CD4-positive, alpha-beta T cell (primary cell): ENCODE results near the gene MAP4K2. TPM values are rescaled to one million over a fixed set of nuclear protein-coding genes. Genes with fewer than 3 reads are reported as not detected.

ENCODE experiments used
- ATAC-seq: fragments of 200-7000 bp; cut with Tn5 transposase; one replicate; pipeline ENCODE4 v1.10.0; 2022; ENCODE audit warnings: mild to moderate bottlenecking; ENCODE audit not compliant: poor library complexity
- CTCF ChIA-PET: fragments of 350-600 bp; sonication (Branson Sonifier 250); formaldehyde crosslinking; loops from one replicate; lab custom pipeline; 2021; ENCODE audit warnings: antibody characterized with exemption, inconsistent platforms; lab: Charles Lee
- POLR2A ChIA-PET: fragments of 350-600 bp; sonication (Branson Sonifier 250); formaldehyde crosslinking; loops from one replicate; lab custom pipeline; 2021; ENCODE audit warnings: antibody characterized with exemption, inconsistent platforms; lab: Charles Lee
- DNase-seq, 14 experiments: peaks; one replicate each; pipeline ENCODE4 v3.0.0-alpha.2; 2013 to 2020; ENCODE audit warnings: mixed read lengths in 2 of 14
- H3K27ac ChIP-seq, 2 donors: one replicate each; pipeline versions ENCODE4 v1.5.1 to v1.7.0; 2013; ENCODE audit warnings: low read length in 2 of 2, low read depth in 1 of 2, mild to moderate bottlenecking in 1 of 2
- H3K27me3 ChIP-seq, 2 experiments: 1 replicate in 1 of 2; 2 replicates in 1 of 2; pipeline versions ENCODE4 v1.6.1 to v1.7.0; 2013; ENCODE audit warnings: low read length in 2 of 2, control low read depth in 1 of 2, mild to moderate bottlenecking in 1 of 2, moderate library complexity in 1 of 2; ENCODE audit not compliant: insufficient read depth in 2 of 2, control insufficient read depth in 1 of 2
- H3K36me3 ChIP-seq: one replicate; pipeline ENCODE4 v1.6.1; 2013; ENCODE audit warnings: low read length, control low read depth; ENCODE audit not compliant: insufficient read depth
- H3K4me1 ChIP-seq: one replicate; pipeline ENCODE4 v1.6.1; 2013; ENCODE audit warnings: low read length, control low read depth; ENCODE audit not compliant: insufficient read depth
- H3K4me3 ChIP-seq: one replicate; pipeline ENCODE4 v1.5.1; 2013; ENCODE audit warnings: mild to moderate bottlenecking, low read length, moderate library complexity
- H3K9me3 ChIP-seq, 2 experiments: 1 replicate in 1 of 2; 2 replicates in 1 of 2; pipeline versions ENCODE4 v1.6.1 to v1.7.0; 2013; ENCODE audit warnings: low read length in 2 of 2, mild to moderate bottlenecking in 2 of 2, control low read depth in 1 of 2, moderate library complexity in 1 of 2; ENCODE audit not compliant: control insufficient read depth in 1 of 2, insufficient read depth in 1 of 2
- H3K27ac Mint-ChIP-seq: one replicate; pipeline ENCODE4 v1.8.0; 2020; ENCODE audit warnings: mixed read lengths
- H3K27me3 Mint-ChIP-seq: one replicate; pipeline ENCODE4 v1.8.0; 2021; ENCODE audit warnings: mixed read lengths
- H3K36me3 Mint-ChIP-seq: one replicate; pipeline ENCODE4 v1.8.0; 2021; ENCODE audit warnings: low read depth, mixed read lengths
- H3K4me1 Mint-ChIP-seq: one replicate; pipeline ENCODE4 v1.8.0; 2021; ENCODE audit warnings: low read depth, mixed read lengths
- H3K4me3 Mint-ChIP-seq: one replicate; pipeline ENCODE4 v1.8.0; 2020; ENCODE audit warnings: mild to moderate bottlenecking, mixed read lengths
- H3K9me3 Mint-ChIP-seq: one replicate; pipeline ENCODE4 v1.8.0; 2020; ENCODE audit warnings: mixed read lengths
- intact Hi-C, 2 experiments: fragments of 100-400 bp; cut with DNase I in 1 of 2; cut with micrococcal nuclease in 1 of 2; formaldehyde crosslinking; loops; one replicate each; pipeline versions ENCODE4 v1.15.1 to v1.9.0; 2023 to 2025; cut with DNase I, micrococcal nuclease
- total RNA-seq, 174 experiments: library from RNA in 2 of 174; stranded (reverse) in 2 of 174; gene quantifications; one replicate each; pipeline ENCODE4 v1.2.3 and lab custom pipeline; 2021 to 2026
- TF ChIP-seq, protein P1 (sequence below): fragments of 200-600 bp; IDR thresholded peaks from one replicate; pipeline ENCODE4 v1.8.0; 2022; ENCODE audit warnings: antibody characterized with exemption, mild to moderate bottlenecking

The MAP4K2 gene
- total RNA-seq, 2 experiments from 2014 or later, result 71.9 to 74.1 TPM

DNA sequence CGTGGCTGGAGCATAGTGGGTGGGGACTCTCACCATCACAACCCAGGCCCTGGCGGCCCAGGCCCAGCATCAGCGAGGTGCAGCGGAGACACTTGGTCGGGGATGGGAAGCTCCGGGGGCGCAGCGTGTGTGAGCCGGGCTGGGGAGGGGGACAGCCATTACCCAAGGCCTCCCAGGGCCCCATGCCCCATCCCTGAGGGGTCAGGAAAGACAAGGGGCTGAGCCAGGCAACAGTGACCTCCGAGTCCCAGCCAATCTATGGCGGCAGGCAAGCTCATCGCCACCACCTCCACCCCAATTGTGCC, 30.1 kb upstream of the MAP4K2 start:
- Histone ChIP-seq H3K9me3 (no peaks in the 10 kb centered on the region), H3K36me3 (peaks cover 18% of the 10 kb centered on the region), H3K4me3 (no peak overlapping the region), H3K4me1 (peaks cover 3% of the 10 kb centered on the region), H3K27ac (no peak overlapping the region), H3K27me3 (no peaks in the 10 kb centered on the region)
- Mint-ChIP-seq H3K4me3 (no peak overlapping the region), H3K9me3 (no peaks in the 10 kb centered on the region), H3K27me3 (no peaks in the 10 kb centered on the region), H3K27ac (no peak overlapping the region), H3K36me3 (peaks cover 8% of the 10 kb centered on the region), H3K4me1 (no peaks in the 10 kb centered on the region)
- DNase-seq (no peak), ATAC-seq (no peak)
- CTCF ChIA-PET, result no interaction called here
- intact Hi-C loops, result no loop called here
- TF ChIP-seq, protein P1, sequence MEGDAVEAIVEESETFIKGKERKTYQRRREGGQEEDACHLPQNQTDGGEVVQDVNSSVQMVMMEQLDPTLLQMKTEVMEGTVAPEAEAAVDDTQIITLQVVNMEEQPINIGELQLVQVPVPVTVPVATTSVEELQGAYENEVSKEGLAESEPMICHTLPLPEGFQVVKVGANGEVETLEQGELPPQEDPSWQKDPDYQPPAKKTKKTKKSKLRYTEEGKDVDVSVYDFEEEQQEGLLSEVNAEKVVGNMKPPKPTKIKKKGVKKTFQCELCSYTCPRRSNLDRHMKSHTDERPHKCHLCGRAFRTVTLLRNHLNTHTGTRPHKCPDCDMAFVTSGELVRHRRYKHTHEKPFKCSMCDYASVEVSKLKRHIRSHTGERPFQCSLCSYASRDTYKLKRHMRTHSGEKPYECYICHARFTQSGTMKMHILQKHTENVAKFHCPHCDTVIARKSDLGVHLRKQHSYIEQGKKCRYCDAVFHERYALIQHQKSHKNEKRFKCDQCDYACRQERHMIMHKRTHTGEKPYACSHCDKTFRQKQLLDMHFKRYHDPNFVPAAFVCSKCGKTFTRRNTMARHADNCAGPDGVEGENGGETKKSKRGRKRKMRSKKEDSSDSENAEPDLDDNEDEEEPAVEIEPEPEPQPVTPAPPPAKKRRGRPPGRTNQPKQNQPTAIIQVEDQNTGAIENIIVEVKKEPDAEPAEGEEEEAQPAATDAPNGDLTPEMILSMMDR, result no peak
- POLR2A ChIA-PET, result no interaction called here

DNA sequence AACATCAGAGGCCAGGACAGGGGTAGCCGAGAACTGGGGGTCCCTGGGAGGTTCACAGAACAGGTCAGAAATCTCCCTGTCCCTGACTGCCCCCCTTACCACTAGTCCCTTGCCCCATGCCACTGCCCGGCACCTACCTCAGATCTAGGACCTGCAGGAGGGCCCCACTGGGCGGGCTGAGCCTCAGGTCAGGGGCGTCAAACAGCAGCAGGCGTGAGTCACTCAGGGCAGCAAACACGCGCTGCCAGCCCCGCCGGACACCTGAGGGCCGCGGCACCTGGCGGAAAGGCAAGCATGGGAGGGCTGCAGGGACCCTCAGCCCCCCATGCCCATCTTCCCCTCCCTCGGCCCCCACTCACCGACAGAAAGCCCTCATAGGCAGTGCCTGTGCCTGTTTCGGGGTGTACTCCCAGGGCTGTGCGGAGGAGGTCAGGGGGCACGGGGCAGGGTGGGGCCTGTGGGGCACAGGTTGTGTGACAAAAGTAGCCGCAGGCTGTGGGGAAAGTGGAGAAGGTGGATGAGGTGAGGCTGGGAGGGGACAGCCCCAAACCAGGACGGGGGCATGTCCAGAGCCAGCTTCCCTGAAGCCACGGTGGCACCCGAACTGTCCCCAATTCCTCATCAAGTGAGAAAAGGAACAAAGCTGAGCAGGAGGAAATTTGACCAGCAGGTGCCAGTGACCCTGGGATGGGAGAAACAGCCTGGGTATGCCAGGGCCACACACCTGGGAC, 29.6 kb upstream of the MAP4K2 start:
- Mint-ChIP-seq H3K4me3 (no peak overlapping the region), H3K4me1 (no peaks in the 10 kb centered on the region), H3K27ac (no peak overlapping the region), H3K36me3 (peaks cover 13% of the 10 kb centered on the region), H3K27me3 (no peaks in the 10 kb centered on the region), H3K9me3 (no peaks in the 10 kb centered on the region)
- H3K36me3 ChIP-seq, result peaks cover 16% of the 10 kb centered on the region
- TF ChIP-seq, protein P1, result no peak
- peaks cover 3% of the 10 kb centered on the region for H3K4me1 ChIP-seq
- ATAC-seq (no peak), DNase-seq (no peak)
- no peaks in the 10 kb centered on the region for H3K27me3 ChIP-seq
- ChIA-PET CTCF (no interaction called here), POLR2A (no interaction called here)
- H3K4me3 ChIP-seq, result no peak overlapping the region
- intact Hi-C loops, result no loop called here
- H3K9me3 ChIP-seq, result no peaks in the 10 kb centered on the region
- H3K27ac ChIP-seq, result no peak overlapping the region

DNA sequence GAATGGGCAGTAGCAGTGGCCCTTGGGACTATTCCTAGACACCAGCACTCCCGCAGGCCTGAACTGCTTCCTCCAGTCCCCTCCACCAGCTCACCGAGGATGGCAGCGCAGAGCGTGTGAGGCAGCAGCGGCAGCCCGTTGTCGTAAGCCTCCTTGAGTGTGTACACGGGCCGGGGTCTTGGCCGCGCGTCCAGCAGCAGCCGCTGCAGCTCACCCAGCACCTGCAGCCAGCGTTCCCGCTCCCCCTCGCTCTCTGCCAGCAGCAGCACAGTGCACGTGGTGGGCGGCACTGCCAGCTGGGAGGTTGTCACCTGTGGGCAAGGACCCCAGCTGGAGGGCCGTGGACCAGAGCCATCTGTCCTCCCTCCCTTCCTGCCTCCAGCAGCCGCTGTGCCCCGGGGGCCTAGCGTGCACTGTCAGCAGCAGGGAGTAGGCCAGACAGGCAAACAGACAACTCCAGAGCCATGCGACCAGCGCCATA, 28.4 kb upstream of the MAP4K2 start:
- H3K36me3 ChIP-seq, result peaks cover 16% of the 10 kb centered on the region
- Mint-ChIP-seq H3K4me3 (no peak overlapping the region), H3K27me3 (no peaks in the 10 kb centered on the region), H3K9me3 (no peaks in the 10 kb centered on the region), H3K36me3 (peaks cover 14% of the 10 kb centered on the region), H3K27ac (no peak overlapping the region), H3K4me1 (no peaks in the 10 kb centered on the region)
- intact Hi-C loops, result no loop called here
- H3K4me3 ChIP-seq, result no peak overlapping the region
- H3K4me1 ChIP-seq, result no peaks in the 10 kb centered on the region
- no peaks in the 10 kb centered on the region for H3K9me3 ChIP-seq
- no peak for DNase-seq
- ChIA-PET POLR2A (no interaction called here), CTCF (interaction anchor here (1.0 kb wide), 1 partner anchor 57 kb away, joined by 4 read pairs; no protein-coding TSS in a partner anchor)
- no peak for ATAC-seq
- no peak overlapping the region for H3K27ac ChIP-seq
- no peaks in the 10 kb centered on the region for H3K27me3 ChIP-seq
- TF ChIP-seq, protein P1, result no peak
